Endothelial cell of umbilical vein (primary cell): ENCODE results near the gene CARD16. TPM values are rescaled to one million over a fixed set of nuclear protein-coding genes. Genes with fewer than 3 reads are reported as not detected.

Experiments used
- BruUV-seq: library from RNA; stranded (reverse); fragments of 400-500 nt; replicated peaks from 2 replicates; lab custom pipeline; 2021; lab: Mats Ljungman, UMichigan
- CTCF ChIA-PET: fragments of 300-600, 350-600 bp; sonication (Branson Sonifier 250); formaldehyde crosslinking; loops from one replicate; lab custom pipeline; 2021; ENCODE audit warnings: antibody characterized with exemption, inconsistent platforms; lab: Charles Lee
- POLR2A ChIA-PET: fragments of 300-600, 350-600 bp; sonication (Branson Sonifier 250); formaldehyde crosslinking; loops from one replicate; lab custom pipeline; 2021; ENCODE audit warnings: antibody characterized with exemption, inconsistent platforms; lab: Charles Lee
- DNase-seq: peaks from one replicate; pipeline ENCODE4 v3.0.0-alpha.2; 2011; ENCODE audit warnings: low read depth, low spot score
- FAIRE-seq: peaks from 2 replicates; lab custom pipeline; 2011; peaks lifted over from hg19 to GRCh38; lab: Jason Lieb, UNC
- H2AFZ ChIP-seq: 2 replicates; pipeline ENCODE4 v1.6.0; 2012; ENCODE audit warnings: low read depth, low read length, control low read depth, inconsistent platforms
- H3K27ac ChIP-seq: 2 replicates; pipeline ENCODE4 v1.5.1; 2011; ENCODE audit warnings: low read depth, mild to moderate bottlenecking, control low read depth, low read length, moderate library complexity; ENCODE audit not compliant: insufficient read depth
- H3K27me3 ChIP-seq, 2 experiments: 2 replicates each; pipeline versions ENCODE4 v1.6.0 to v1.6.1; 2011; ENCODE audit warnings: low read length in 2 of 2, mixed read lengths in 1 of 2; ENCODE audit not compliant: control insufficient read depth in 2 of 2, insufficient read depth in 2 of 2
- H3K36me3 ChIP-seq, 2 experiments: 2 replicates in 1 of 2; 3 replicates in 1 of 2; pipeline ENCODE4 v1.5.1; 2011; ENCODE audit warnings: low read length in 2 of 2, mild to moderate bottlenecking in 1 of 2, moderate library complexity in 1 of 2; ENCODE audit not compliant: control insufficient read depth in 2 of 2, insufficient read depth in 2 of 2; ENCODE audit errors: extremely low read depth in 1 of 2
- H3K4me1 ChIP-seq: 3 replicates; pipeline ENCODE4 v1.5.1; 2011; ENCODE audit warnings: mild to moderate bottlenecking, low read length; ENCODE audit not compliant: control insufficient read depth, insufficient read depth; ENCODE audit errors: extremely low read depth
- H3K4me2 ChIP-seq: 2 replicates; pipeline ENCODE4 v1.6.1; 2011; ENCODE audit warnings: low read length, control low read depth, mixed read lengths; ENCODE audit not compliant: insufficient read depth
- H3K4me3 ChIP-seq, 3 experiments: fragments of 200-600 bp in 1 of 3; sonication (generic), shearing (Covaris generic) in 1 of 3; replicated peaks in 1 of 3; 2 replicates each; pipeline ENCODE4 v1.5.1; 2011 to 2016; ENCODE audit warnings: control low read depth in 3 of 3, low read length in 3 of 3, mild to moderate bottlenecking in 2 of 3, inconsistent platforms in 1 of 3, low read depth in 1 of 3, moderate library complexity in 1 of 3; ENCODE audit not compliant: insufficient read depth in 1 of 3
- H3K79me2 ChIP-seq: 2 replicates; pipeline ENCODE4 v1.6.0; 2012; ENCODE audit warnings: low read length, inconsistent platforms; ENCODE audit not compliant: control insufficient read depth, insufficient read depth
- H3K9ac ChIP-seq: replicated peaks from 2 replicates; pipeline ENCODE3; 2011; ENCODE audit warnings: low read length, control low read depth; ENCODE audit not compliant: insufficient read depth; ENCODE audit errors: extremely low read depth
- H3K9me1 ChIP-seq: replicated peaks from 3 replicates; pipeline ENCODE4 v1.6.0; 2011; ENCODE audit warnings: mild to moderate bottlenecking, low read length; ENCODE audit not compliant: control insufficient read depth, insufficient read depth; ENCODE audit errors: extremely low read depth
- H3K9me3 ChIP-seq: replicated peaks from 2 replicates; pipeline ENCODE4 v1.5.1; 2012; ENCODE audit warnings: low read length, inconsistent platforms; ENCODE audit not compliant: control insufficient read depth, insufficient read depth
- H4K20me1 ChIP-seq: replicated peaks from 2 replicates; pipeline ENCODE3; 2011; ENCODE audit warnings: mild to moderate bottlenecking, low read length; ENCODE audit not compliant: control insufficient read depth, insufficient read depth; ENCODE audit errors: extremely low read depth
- CTCF ChIP-seq, 2 donors: IDR thresholded peaks; 1 replicate in 1 of 2; 2 replicates in 1 of 2; pipeline ENCODE4 v1.5.1; 2011; ENCODE audit warnings: low read length in 2 of 2, mild to moderate bottlenecking in 2 of 2, moderate library complexity in 2 of 2, control low read depth in 1 of 2, inconsistent platforms in 1 of 2, low read depth in 1 of 2; ENCODE audit not compliant: insufficient read depth in 1 of 2; ENCODE audit errors: extremely low read depth in 1 of 2
- EZH2 ChIP-seq: IDR thresholded peaks from 2 replicates; pipeline ENCODE4 v1.6.1; 2012; ENCODE audit warnings: borderline replicate concordance, low read depth, mild to moderate bottlenecking, moderate library complexity, low read length, inconsistent platforms; ENCODE audit not compliant: severe bottlenecking
- FOS ChIP-seq: IDR thresholded peaks from 2 replicates; pipeline ENCODE4 v1.6.1; 2011; ENCODE audit warnings: mild to moderate bottlenecking, low read length, moderate library complexity, borderline replicate concordance; ENCODE audit not compliant: insufficient read depth
- GATA2 ChIP-seq: IDR thresholded peaks from 2 replicates; pipeline ENCODE4 v1.7.0; 2011; ENCODE audit warnings: low read depth, mild to moderate bottlenecking, moderate library complexity, mixed read lengths, low read length; ENCODE audit not compliant: insufficient read length, insufficient read depth
- JUN ChIP-seq: IDR thresholded peaks from 2 replicates; pipeline ENCODE4 v1.6.1; 2011; ENCODE audit warnings: borderline replicate concordance, low read depth; ENCODE audit not compliant: insufficient read length, insufficient read depth
- MAX ChIP-seq: IDR thresholded peaks from 2 replicates; pipeline ENCODE4 v1.6.1; 2011; ENCODE audit not compliant: insufficient read depth, insufficient read length
- MYC ChIP-seq: IDR thresholded peaks from one replicate; pipeline ENCODE4 v1.6.1; 2011; ENCODE audit warnings: mild to moderate bottlenecking, low read depth, low read length
- POLR2A ChIP-seq: IDR thresholded peaks from 2 replicates; pipeline ENCODE4 v1.6.1; 2012; ENCODE audit warnings: low read depth, mild to moderate bottlenecking, control low read depth, low read length
- POLR2AphosphoS5 ChIP-seq: IDR thresholded peaks from 2 replicates; pipeline ENCODE4 v1.6.1; 2012; ENCODE audit warnings: low read depth, mild to moderate bottlenecking, control low read depth, low read length, moderate library complexity; ENCODE audit not compliant: insufficient read depth
- dilution Hi-C: fragments of 300-500 bp; cut with MboI; formaldehyde crosslinking; loops from one replicate; pipeline ENCODE4 v1.15.0; 2019; ENCODE audit warnings: low sequenced_read_pairs; ENCODE audit not compliant: extremely low pct_ligation_motif_present
- intact Hi-C: fragments of 100-400 bp; cut with micrococcal nuclease; formaldehyde crosslinking; loops from one replicate; pipeline ENCODE4 v1.10.0; 2022
- polyA plus RNA-seq, 4 experiments: library from polyadenylated mRNA; depleted of rRNA in 3 of 4; stranded (reverse) in 3 of 4; unstranded in 1 of 4; fragments of >200 nt; gene quantifications; 2 replicates each; pipeline versions ENCODE4 v1.2.1 to v1.2.3, GENCODE V29; 2011 to 2012; ENCODE audit warnings: missing spikeins in 1 of 4
- total RNA-seq: library from RNA; stranded (reverse); gene quantifications from 2 replicates; pipeline ENCODE4 v1.2.3, GENCODE V29; 2021

The CARD16 gene
- total and polyA plus RNA-seq, 2 donors (not counting 3 experiments of a cell fraction or from before 2014, with no cell fraction given) = 26.8 to 76.6 TPM

DNA sequence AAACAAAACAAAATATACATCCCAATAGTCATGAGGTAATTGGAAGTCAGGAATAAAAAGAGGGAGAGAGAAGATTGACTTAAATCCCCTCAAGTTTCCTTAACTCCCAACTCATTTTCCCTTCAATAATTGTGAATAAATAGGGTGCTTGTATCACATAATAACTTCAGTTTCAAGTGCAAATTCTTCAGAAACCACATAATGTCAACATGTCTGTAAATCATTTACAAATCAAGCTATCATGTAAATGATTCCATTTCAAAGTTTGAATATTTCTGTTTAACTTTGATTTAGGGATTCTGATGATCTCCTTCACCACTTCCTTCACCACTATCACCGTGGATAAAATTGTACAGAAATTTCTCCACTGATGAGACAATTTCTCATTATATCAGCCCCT is 45.4 kb downstream of the CARD16 start:
- no peak for TF ChIP-seq FOS
- TF ChIP-seq POLR2AphosphoS5 = no peak
- no peak for TF ChIP-seq MAX
- TF ChIP-seq POLR2A = no peak
- TF ChIP-seq CTCF (IDR thresholded peaks at IDR 0.05; ENCODE audit: extremely low read depth in 1 of 2, insufficient read depth in 1 of 2, low read depth in 1 of 2, low read length in 2 of 2) = no peak
- no peak for TF ChIP-seq MYC
- no peak for TF ChIP-seq EZH2
- TF ChIP-seq GATA2 = no peak
- no peak for TF ChIP-seq JUN
- H3K9me1 ChIP-seq = no peaks in the 10 kb centered on the region
- H3K27ac ChIP-seq = no peak overlapping the region
- FAIRE-seq (no peak), DNase-seq (no peak)
- dilution Hi-C loops = no loop called here
- no peak overlapping the region for H3K4me2 ChIP-seq
- CTCF ChIA-PET = no interaction called here
- H3K27me3 ChIP-seq = no peaks in the 10 kb centered on the region
- POLR2A ChIA-PET = no interaction called here
- intact Hi-C loops = no loop called here
- H3K36me3 ChIP-seq = no peaks in the 10 kb centered on the region
- no peaks in the 10 kb centered on the region for H3K9me3 ChIP-seq
- BruUV-seq = no TSS peak
- no peak overlapping the region for H3K4me3 ChIP-seq
- H4K20me1 ChIP-seq = no peaks in the 10 kb centered on the region
- no peak overlapping the region for H2AFZ ChIP-seq
- H3K79me2 ChIP-seq = no peaks in the 10 kb centered on the region
- no peak overlapping the region for H3K9ac ChIP-seq
- H3K4me1 ChIP-seq = peaks cover 4% of the 10 kb centered on the region
